HG03103 (cell line): ENCODE results near the gene GPR176.
"Not testable (repeated sequence)": the region's sequence is repeated elsewhere in the genome, so short reads cannot be mapped to it uniquely, and the experiment has no call there.

Experiments used
- ATAC-seq: cut with Tn5 transposase; IDR thresholded peaks from one replicate; pipeline ENCODE4 v1.9.1; 2021; ENCODE audit warnings: low read depth; ENCODE audit not compliant: unreplicated experiment

The GPR176 gene

GRCh38 chr15:39820050-39820602 lies 99.9 kb downstream of the GPR176 start:
- no peak for ATAC-seq

DNA sequence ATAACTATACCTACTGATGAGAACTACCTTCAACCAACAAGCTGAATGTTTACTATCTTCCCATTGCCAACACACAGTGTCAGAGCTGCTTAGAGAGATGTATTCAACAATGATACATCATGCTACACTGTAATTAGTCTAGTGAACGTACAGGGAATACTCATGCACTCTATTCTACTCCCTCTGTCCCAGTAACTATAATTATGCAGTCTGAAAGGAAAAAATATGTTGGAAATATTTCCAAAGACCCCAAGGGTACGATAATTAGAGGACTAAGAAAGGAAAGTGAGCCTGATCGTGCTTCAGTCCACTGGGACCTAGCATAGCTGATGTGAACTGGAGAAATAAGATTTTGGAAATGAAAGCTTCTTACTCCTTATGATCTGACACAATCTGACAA lies 100.5 kb downstream of the GPR176 start:
- ATAC-seq, result no peak

- ATAC-seq, result no peak
These were observed 102.2 kb downstream of the GPR176 start for GRCh38 chr15:39817892-39818291.

GRCh38 chr15:39814489-39814888 lies 105.6 kb downstream of the GPR176 start:
- no peak for ATAC-seq

GRCh38 chr15:39812651-39813050 lies 107.4 kb downstream of the GPR176 start:
- not testable (repeated sequence) for ATAC-seq

DNA sequence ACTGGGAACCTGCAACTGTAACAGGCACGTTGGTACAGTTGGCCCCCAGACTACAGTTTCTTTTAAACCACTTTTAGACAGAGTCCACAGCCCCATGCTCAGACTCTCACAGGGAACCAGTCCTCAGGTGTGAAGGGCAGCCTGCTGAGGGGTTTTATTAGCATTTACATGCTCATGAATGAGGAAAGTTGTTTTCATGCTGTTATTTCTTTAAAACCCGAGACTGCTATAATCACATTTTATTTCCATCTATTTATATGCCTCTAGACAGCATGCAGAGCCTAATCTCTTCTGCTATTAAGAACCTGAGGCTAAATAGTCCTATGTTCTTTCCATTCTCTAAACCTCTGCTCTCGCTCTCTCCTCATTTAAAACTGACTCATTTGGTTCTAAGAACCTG lies 111.2 kb downstream of the GPR176 start:
- no peak for ATAC-seq

GRCh38 chr15:39807791-39808190 lies 112.3 kb downstream of the GPR176 start:
- no peak for ATAC-seq

DNA sequence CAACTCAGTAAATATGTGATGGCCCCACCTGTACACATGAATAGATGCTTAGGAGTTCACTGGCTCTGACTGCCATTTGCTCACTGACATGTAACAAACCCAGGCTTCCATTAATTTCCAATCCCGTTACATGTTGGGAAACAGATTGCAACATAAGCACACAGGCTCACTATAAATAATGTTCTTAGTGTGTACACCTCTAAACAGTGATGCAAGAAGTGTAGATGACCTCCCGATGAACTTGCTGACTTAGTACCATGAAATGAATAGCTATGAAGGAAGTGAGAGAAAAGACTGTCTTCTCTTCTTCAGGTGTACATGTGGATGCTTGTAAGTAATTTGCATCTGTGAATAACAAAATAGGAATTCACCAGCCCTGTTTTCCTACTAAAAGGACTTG lies 116.0 kb downstream of the GPR176 start:
- peak; percentile 70 for ATAC-seq

- no peak for ATAC-seq
These were observed 117.0 kb downstream of the GPR176 start for GRCh38 chr15:39803016-39803415.

- ATAC-seq, result no peak
These were observed 118.3 kb downstream of the GPR176 start for GRCh38 chr15:39801641-39802309.

- no peak for ATAC-seq
These were observed 120.5 kb downstream of the GPR176 start for GRCh38 chr15:39799552-39800011.

DNA sequence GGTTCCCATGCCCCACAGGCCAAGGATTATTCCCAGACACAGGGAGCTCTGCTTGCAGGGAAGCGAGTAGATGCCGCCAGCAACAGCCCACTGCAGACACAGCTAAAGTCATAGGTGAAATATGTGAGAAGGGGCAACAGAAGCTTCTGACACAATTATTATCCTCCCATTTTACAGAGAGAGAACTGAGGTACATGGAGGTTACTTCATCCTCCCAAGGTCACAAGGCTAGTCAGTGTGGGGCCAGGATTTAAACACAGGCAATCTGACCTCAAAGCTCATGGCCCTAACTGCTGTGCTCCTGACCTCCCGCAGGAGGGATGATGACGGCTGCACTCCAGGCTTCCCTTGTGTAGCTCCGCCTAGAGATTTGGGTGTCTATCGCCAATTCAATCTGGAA lies 121.7 kb downstream of the GPR176 start:
- ATAC-seq, result no peak

DNA sequence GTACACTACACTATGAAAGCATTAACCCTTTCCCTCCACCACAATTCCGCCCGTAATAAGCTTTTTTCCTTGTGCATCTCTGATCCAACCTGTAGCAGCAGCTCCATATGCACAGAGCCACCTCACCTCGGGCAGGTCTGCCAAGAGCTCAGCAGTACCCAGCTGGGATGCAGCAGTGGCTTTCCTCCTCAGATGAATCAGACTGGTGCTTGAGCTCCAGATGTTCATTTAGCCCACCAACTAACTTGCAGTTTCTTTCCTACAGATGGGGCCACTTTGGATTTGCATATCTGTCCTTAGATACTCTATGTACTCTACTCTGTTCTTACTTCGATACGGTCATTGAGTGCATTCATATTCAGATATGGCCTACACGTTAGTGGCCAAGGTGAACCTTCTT lies 122.7 kb downstream of the GPR176 start:
- ATAC-seq, result no peak

GRCh38 chr15:39796601-39797000 lies 123.5 kb downstream of the GPR176 start:
- ATAC-seq, result no peak

DNA sequence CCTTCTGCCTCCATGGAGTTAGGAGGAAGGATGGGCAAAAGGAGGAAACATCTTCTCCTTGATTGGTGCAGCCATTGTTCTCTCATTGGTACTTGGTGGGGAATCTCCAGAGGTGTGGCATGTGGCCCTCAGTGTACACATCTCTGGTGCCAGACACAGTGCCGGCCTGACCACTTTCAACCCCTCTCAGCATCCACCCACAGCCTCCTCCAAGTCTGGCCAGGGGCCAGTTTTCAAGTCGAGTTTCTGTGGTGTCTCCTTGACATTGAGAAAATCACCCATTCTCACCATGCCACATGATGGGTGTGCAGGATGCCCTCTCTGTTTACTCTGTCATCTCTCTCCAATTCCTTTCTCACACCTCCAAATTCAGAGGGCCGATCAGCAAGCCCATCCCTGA lies 124.6 kb downstream of the GPR176 start:
- no peak for ATAC-seq

GRCh38 chr15:39794954-39795353 lies 125.1 kb downstream of the GPR176 start:
- no peak for ATAC-seq

GRCh38 chr15:39793923-39794322 lies 126.1 kb downstream of the GPR176 start:
- no peak for ATAC-seq

- ATAC-seq, result no peak
These were observed 127.2 kb downstream of the GPR176 start for GRCh38 chr15:39792844-39793335.

DNA sequence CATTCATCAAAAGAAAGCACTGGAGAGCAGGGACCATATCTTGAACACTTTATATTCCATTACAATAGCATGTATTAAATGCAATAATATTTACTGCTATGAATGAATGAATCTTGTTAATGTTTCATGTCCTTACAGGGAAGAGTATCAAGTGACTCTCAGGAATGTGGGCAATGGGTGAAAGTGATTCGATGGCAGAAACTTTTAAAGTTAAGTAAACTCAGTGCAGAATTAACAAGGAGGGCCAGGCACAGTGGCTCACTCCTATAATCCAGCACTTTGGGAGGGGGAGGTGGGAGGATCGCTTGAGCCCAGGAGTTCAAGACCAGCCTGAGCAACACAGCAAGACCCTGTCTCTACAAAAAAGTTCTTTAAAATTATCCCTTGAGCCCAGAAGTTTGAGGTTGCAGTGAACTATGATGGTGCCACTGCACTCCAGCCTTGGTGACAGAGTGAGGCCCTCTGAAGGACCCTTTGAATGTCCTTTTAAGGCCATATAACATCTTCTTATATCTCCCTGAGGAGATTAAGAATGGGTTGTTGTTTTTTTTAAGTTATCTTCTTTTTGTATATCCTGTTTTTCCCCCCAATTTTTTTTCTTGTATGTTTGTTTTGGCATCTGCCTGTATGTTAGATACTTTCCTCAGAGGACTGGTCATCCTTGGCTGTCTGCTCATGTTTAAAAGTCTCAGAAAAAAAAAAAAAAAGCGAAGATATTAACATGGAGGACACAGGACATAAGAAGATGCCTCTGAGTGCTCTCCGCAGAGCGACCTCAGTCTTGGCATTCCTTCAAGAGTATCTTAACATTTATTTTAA lies 127.8 kb downstream of the GPR176 start:
- ATAC-seq, result no peak

- no peak for ATAC-seq
These were observed 130.3 kb downstream of the GPR176 start for GRCh38 chr15:39789736-39790135.

GRCh38 chr15:39788800-39789565 lies 131.1 kb downstream of the GPR176 start:
- ATAC-seq, result no peak
